NCI-H446 (cell line): Measurements from ENCODE around the gene HOXD3.
A peak's percentile ranks its signal among the peaks of the same experiment; 100 is the strongest.

Experiments used
- DNase-seq, 2 experiments: peaks; one replicate each; lab custom pipeline; 2025; lab: John Stamatoyannopoulos, UW

Gene HOXD3

DNA sequence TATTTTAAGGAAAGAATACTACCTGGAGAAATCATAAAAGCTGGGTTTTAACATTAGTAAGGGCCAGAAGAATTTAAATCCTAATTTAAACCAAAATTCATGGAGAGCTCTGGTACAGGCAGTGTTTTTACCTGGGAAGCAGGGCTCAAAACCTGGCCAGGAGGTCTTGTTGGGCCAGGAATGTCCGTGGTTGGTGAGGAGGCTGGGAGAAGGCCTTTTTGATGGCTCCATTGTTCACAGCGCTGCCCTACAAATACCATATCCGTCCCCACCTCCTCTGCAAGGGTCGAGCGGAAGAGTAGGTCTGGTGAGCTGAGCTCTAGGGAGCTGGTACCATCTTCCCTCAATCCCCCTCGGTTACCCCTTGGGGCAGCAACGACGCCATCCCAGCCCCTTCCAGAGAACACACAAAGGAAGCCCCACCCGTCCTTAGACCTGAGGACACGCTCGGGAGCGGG is 20.5 kb downstream of the HOXD3 start:
- DNase-seq, result no peak

DNA sequence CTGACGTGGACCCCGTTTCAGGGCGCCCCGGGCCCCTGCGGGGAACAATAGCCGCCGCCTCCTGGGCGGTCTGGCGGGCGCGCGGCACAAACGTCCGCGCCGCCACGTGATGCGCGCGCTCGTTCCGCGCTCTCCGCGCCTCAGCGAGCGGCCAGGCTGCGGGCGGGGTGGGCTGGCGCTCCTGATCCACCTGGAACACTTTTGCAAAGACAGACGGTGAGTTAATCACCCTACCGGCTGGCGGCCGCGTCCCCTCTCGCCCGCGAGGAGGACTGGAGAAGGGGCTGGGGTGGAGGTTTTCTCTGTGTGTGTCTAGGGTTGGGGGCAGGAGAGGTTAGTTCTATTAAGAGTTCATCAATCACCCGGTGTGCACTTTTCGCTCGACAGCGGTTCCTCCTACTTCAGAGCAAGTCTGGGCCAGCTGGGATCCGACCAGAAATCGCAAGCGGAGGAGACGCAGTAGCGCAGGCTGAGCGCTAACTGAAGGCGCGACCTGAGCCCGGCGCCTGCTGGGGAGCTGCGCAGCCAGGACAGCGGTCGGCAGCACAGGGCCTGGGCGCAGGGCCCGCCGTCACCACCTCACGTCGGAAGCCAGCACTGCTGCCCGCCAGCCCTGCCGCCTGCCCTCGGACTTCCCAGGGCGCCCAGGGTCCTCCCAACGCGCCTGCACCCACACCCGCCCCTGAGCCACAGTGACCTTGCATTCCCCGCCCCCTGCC is 21.1 kb downstream of the HOXD3 start:
- peak in 1 of 2 experiments; percentile 28 for DNase-seq

DNA sequence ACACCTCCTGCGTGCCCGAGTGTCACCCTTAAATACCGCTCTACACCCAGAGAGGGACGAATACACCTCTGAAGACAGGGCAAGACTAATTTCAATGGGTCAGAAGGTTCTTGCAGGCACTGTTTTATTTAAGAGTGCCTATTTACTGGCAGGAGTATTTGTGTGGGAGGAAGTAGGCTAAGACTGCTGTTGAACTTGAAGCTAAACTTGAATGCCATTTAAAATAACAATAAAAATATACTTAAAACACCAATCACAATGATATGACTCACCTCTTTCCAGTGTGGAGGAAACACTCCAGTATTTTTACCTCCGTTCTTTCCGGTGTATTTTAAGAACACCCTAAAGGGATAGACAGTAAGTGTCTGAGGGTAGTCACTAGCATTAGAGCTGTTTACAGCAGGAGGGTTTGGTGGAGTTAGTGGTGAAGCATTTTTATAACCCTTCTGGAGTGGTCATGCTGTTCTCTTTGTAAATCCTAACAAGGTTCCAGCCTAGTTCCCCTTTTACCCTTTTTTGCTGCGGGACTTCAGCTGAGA is 21.7 kb downstream of the HOXD3 start:
- DNase-seq, result no peak

DNA sequence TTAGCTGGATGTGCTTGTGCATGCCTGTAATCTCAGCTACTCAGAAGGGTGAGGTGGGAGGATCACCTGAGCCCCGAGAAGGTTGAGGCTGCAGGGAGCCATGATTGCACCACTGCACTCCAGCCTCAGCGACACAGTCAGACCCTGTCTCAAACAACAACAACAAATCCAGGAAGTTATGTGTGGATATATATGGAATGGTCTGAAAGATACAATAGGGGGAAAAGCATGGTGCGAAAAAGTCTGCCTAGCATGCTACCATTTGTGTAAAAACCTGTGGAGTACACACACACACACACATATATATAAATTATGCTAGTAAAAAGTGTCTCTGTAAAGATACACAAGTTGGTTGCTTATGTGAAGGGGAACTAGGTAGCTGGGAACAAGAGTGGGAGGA is 24.4 kb downstream of the HOXD3 start:
- no peak for DNase-seq

DNA sequence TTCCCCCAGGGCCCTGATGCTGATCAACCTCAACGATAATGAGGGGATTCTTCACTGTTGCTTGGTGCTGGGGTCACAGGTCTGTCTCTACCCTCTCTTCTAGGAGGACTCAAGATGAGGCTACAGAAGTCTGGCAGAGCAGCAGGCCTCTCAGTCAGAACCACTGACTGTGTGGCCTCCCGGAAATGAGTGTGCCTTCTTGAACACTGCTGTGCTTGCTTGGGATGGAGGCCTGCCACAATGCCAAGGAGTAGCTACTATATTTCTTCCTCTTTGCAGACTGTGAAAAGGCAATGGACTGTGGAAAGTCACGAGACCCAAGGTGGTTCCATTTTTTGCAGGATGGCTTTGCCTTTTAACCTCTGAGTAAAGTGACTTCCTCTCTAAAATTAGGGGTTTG is 25.6 kb downstream of the HOXD3 start:
- no peak for DNase-seq

DNA sequence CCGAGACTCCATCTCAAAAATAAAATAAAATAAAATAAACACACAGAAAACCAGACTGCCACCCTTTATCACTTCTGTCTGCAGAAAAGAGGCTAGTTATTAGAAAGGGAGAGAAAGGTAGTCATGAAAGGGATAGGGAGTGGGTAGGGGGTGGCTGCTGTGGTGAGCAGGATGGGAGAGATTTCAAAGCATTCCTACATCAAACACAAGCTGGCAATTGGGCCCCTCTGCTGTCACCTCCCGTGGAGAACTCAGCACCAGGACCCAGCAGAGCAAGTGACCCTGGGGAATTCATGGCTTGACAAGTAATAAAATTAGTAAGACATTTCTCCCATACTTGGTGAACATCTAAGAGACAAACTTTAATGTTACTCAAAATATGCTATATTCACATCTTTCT is 27.6 kb downstream of the HOXD3 start:
- no peak for DNase-seq

DNA sequence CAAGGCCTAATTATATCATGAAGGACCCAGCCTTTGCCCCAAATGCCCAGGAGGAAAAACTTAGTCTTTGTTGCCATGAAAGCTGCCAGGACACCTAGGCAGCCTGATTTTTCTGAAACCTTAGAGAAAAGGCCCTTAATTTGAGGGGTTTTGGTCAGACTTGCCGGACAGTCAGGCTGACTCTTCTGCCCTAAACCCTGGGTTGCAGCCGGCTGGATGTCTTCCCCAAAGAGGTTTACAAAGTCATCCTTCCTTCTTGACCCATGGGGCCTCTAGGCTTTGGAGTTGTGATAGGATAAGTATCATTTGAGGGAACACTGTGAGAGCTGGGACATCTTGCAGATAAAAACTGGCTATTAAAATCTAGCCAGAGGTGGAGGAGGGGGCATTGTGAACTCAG is 28.9 kb downstream of the HOXD3 start:
- DNase-seq, result no peak

DNA sequence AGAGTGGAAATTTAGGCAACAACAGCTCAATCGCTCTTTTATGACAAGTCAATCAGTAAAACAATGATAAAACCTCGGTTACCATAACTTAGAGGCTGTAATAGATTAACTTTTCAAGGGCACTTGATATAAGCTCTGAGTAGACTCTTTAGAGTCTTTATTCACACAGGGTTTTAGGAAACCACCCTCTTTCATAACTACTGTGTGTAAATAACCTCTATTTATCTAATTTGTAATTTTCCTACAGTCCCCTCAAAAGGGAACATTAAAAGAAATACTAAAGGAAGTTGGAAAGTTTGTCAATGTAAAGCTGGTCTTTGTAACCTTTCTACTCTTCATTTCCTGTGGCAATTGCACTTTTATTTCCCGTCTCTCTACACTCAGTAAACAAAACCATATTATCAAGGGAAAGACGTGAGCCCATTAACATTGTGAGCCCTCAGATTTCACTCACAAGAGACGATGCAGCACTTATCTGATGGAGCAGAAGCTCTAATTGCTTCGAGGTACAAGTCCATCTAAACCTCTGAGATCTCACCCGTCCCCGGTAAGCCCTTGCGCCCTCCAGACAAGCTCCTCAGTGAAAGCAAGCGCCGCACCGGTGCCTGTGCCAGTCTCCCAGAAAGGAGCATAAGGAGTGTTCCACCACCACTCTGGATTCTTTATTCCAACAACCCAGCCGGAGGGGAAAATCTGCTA is 30.2 kb downstream of the HOXD3 start:
- no peak for DNase-seq

DNA sequence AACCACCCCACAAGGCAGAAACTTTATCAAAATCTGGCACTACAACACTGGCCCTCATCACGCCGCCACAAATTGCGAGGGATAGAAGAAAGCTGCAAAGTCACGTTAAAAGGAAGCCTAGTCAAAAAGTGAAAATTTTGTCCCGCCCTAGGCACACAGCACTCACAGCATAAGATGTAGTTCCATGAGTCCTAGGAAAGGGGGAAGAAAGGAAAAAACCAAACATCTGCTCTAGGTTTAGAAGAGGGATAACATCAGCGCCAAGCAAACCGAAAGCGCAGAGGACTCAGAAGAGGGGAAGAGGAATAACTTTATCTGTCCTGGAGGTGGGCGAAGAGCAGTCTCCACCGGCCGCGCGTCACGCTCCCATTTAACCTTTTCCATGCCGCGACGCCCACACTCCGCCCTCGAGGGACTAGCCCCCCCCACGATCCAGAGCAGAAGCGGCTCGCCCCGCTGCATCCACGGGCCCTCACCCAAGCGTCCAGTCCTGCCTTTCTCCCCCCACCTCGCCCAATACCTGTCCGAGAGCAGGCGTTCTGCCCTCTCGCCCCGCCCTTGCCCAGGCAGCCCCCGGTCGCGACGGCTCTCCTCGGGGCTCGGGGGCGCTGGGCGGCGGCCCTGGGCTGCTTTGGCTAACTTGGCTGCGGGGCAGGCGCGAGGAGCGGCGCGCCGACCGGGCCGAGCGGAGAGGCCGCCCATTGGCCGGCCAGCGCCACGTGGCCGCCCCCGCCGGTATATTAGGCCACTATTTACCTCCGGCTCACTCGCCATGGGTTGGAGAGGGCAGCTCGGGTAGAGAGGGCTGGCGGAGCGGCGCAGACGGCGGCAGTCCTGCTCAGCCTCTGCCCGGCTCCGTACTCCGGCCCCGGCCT is 31.0 kb downstream of the HOXD3 start, which contains the start of gene HOXD1:
Gene HOXD1 (plus strand): TSS at position 770 of the 875 bp plus-strand sequence. CDS start 134 bp downstream, outside the sequence.
- DNase-seq, result peak in 1 of 2 experiments; percentile 60

DNA sequence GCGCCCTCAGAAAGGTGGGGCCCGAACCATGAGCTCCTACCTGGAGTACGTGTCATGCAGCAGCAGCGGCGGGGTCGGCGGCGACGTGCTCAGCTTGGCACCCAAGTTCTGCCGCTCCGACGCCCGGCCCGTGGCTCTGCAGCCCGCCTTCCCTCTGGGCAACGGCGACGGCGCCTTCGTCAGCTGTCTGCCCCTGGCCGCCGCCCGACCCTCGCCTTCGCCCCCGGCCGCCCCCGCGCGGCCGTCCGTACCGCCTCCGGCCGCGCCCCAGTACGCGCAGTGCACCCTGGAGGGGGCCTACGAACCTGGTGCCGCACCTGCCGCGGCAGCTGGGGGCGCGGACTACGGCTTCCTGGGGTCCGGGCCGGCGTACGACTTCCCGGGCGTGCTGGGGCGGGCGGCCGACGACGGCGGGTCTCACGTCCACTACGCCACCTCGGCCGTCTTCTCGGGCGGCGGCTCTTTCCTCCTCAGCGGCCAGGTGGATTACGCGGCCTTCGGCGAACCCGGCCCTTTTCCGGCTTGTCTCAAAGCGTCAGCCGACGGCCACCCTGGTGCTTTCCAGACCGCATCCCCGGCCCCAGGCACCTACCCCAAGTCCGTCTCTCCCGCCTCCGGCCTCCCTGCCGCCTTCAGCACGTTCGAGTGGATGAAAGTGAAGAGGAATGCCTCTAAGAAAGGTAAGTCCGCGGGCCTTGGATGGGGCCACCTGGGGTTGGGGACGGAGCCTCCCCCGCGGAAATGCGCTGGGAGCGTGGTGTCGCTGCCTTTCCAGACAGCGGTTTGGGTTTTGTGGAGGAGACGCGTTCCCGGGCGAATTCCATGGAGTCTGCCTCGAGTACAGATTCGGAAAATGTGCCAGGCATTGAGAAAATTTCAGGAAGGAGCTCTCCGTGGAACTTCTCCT is 31.9 kb downstream of the HOXD3 start:
- no peak for DNase-seq

DNA sequence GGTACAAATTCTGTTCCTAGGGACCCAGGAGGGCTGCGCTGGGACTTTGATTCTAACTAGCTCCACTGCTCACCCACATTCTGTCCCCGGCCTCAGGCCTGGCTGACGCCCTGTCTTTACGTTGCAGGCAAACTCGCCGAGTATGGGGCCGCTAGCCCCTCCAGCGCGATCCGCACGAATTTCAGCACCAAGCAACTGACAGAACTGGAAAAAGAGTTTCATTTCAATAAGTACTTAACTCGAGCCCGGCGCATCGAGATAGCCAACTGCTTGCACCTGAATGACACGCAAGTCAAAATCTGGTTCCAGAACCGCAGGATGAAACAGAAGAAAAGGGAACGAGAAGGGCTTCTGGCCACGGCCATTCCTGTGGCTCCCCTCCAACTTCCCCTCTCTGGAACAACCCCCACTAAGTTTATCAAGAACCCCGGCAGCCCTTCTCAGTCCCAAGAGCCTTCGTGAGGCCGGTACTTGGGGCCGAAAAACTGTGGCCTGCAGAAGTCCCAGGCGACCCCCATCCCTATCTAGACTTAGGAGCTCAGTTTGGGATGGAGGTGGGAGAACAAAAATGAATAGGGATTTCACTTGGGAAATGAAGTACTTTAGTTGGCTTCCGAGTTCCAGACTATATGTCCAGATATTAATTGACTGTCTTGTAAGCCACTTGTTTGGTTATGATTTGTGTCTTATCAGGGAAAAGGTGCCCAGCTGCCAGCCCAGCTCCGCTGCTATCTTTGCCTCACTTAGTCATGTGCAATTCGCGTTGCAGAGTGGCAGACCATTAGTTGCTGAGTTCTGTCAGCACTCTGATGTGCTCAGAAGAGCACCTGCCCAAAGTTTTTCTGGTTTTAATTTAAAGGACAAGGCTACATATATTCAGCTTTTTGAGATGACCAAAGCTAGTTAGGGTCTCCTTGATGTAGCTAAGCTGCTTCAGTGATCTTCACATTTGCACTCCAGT is 32.9 kb downstream of the HOXD3 start:
- DNase-seq, result no peak

DNA sequence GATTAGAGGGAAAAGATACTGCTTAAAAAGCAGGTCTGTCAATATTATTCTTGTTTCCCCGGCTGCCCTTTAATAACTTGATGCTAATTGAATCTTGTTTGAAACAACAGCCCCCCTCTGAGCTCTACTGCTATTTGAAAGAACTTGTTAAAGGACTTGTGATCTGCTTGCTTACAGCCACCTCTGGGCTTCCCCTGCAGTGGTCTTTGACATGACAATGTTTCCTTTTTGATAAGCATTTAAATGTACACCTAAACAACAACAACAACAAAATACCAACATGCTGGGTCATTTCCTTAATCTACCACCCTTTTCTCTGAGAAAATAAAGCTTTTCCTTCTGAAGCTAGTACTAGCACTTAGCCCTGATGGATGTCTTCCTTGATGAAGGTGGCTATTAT is 35.2 kb downstream of the HOXD3 start:
- DNase-seq, result no peak

DNA sequence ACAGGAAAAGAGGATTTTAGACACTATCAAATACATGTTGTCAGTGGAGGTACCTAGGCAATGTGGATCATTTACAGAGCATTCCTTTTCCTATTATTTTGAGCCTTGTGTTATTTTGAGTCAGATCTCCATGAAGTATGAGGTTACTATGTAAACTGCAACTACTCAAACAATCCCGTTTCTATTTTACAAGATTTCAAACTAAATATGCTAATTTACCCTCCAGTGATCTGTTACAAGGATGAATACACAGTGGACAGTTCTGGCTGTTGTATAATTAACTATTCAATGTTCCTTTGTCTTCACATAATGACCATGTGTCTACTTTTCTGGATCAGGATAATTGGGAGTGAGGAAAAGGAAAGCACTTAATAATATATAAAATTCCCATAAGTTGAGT is 35.9 kb downstream of the HOXD3 start:
- no peak for DNase-seq

DNA sequence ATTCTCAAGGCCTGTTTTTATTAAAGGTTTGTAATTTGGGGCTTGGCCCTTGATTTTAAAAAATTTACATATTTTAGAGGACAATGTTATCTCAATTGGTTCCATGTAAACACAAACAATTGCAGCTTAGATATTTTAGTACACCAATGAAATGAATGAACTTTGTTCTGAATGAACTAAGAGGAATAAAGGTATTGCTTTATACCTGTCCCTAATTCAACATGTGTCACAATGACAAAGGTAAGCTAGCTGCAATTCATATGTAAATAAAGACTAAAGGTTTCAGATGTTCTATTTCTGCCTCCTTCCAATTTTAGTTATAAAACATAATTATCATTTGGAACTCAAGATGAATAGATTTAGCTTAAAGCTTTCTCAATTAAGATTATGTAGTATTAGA is 42.8 kb downstream of the HOXD3 start:
- no peak for DNase-seq

DNA sequence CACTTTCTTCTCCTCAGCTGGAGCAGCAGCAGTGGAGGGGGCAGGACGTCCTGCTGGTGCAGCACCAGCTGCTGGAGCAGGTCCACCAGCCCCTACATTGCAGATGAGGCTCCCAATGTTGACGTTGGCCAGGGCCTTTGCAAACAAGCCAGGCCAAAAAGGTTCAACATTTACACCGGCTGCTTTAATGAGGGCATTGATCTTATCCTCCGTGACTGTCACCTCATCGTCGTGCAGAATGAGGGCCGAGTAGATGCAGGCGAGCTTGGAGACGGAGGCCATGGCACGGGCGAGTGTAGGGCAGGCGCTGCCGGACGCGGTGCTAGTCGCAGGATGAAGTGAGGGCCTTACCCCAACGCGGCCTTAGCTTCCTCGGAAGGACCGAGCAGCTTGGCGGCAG is 43.9 kb downstream of the HOXD3 start:
- DNase-seq, result no peak

DNA sequence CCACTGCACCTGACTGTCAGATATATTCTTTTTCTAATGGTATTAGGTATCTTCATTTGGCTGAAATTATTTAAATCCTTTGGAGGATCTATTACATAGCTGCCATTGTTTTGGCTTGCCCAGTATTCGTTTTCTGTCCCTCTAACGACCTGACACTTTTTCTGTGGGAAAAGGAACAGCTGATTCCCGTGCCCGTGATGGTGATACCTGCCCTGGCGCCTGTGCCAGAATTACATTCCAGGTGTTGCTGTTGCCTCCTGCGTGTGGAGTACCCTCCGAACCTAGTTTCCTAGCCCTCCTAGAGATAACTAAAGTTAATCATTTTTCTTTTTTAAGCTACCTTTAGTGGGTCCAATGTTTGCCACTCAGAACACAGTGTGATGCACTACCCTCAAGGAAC is 45.4 kb downstream of the HOXD3 start:
- DNase-seq, result no peak

DNA sequence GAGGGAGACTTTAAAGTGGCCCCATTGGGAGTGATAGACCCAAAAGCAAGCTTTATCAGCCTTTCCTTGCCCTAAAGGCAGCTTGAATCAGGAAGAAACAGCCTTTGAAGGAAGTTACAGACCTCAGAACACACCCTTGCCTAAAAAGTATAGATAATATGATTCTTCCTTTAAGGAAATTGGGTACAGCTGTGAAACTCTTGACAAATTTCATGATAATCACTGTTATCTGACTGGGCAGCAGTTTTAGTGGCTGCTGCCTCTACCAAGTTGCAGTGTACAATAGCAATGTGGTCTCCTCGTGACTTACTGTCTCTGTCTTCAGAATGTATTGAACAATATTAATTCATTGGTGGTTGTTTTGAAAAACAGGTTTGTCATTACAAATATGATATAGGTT is 48.0 kb downstream of the HOXD3 start:
- DNase-seq, result no peak

DNA sequence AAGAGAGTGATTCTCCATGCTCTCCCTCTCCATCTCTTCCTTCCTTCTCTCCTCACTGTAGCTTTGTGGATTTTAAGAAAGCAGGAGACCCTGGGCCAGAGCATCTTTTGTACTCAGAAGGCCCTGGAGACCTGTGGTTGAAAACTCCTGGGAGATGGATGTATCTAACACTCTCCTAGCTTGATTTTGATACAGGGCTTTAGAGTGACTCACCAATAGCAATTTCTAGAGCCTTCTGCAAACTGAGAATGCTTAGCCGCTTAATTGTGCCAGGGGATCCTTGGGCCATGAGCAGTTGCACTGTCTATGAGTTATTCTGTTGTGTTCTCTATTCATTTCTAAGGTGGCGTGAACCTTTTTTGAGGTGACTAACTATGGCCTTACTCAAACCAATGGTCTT is 49.0 kb downstream of the HOXD3 start:
- DNase-seq, result no peak

DNA sequence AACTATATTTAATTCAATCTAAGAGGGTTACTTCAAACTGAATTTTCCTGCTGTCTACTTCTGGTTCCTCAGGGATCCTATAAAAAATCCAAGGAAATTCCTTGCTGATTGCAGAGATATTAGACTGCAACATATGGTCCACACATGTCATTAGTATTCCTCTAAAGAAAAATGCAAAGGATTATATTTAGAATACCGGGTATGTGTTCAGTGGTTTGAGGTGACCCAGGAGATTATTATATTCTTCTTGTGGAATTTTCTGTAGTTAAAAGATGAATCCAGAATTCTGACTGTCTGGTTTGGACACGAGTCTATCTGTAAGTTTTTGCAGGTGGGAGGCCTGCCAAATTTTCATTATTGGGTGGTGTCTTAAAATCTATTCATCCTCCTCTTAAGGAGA is 49.6 kb downstream of the HOXD3 start:
- DNase-seq, result no peak

DNA sequence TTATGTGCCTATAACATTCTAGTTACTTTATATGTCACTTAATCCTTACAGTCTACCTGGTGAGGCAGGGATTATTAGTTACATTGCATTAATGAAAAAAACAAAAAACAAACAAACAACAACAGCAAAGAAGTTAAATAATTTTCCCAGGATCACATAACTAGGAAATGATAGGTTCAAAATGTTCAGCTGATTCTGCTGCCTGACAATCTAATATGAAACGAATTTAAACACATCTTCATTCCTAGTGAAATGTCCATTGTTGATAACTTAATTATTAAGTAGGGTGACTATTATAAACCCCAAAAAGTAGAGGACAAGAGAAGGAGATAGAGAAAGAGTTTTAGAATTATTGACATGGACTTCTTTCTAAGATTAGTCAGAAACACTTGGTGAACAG is 54.0 kb downstream of the HOXD3 start:
- DNase-seq, result no peak
